HCT116 (cell line): ENCODE measurements around the gene RTL1. TPM values are rescaled to one million over a fixed set of nuclear protein-coding genes. Genes with fewer than 3 reads are reported as not detected.

Experiments
- ATAC-seq: fragments of 200-7000 bp; cut with Tn5 transposase; 2 replicates; pipeline ENCODE4 v1.9.1; 2020; ENCODE audit warnings: mild to moderate bottlenecking, moderate library complexity
- BruUV-seq: library from RNA; stranded (reverse); fragments of 400-500 nt; replicated peaks from 2 replicates; lab custom pipeline; 2021; lab: Mats Ljungman, UMichigan
- CTCF ChIA-PET: fragments of 300-600 bp; sonication (Branson Sonifier 250); formaldehyde crosslinking; loops from one replicate; lab custom pipeline; 2021; ENCODE audit warnings: antibody characterized with exemption; lab: Charles Lee
- POLR2A ChIA-PET: fragments of 300-600, 350-600 bp; sonication (Branson Sonifier 250); formaldehyde crosslinking; loops from one replicate; lab custom pipeline; 2021; ENCODE audit warnings: antibody characterized with exemption; lab: Charles Lee
- RAD21 ChIA-PET, 2 experiments: fragments of 300-600 bp; sonication (Branson Sonifier 250); formaldehyde crosslinking; loops; one replicate each; lab custom pipeline; 2023; ENCODE audit warnings: low total read pairs in 2 of 2; ENCODE audit not compliant: uncharacterized antibody in 2 of 2, unreplicated experiment in 2 of 2, low non-redundant PET in 1 of 2; lab: Charles Lee
- DNase-seq: peaks from one replicate; pipeline ENCODE4 v3.0.0-alpha.2; 2010; ENCODE audit warnings: low read depth, low spot score
- H2AFZ ChIP-seq: fragments of 200-600 bp; shearing (Covaris generic), sonication (generic); 2 replicates; pipeline ENCODE4 v1.6.1; 2017; ENCODE audit warnings: low read depth, mixed run types, mixed read lengths, antibody characterized with exemption, low read length; ENCODE audit not compliant: poor library complexity, severe bottlenecking
- H3K27ac ChIP-seq: 2 replicates; pipeline ENCODE4 v1.5.1; 2012; ENCODE audit warnings: low read depth, low read length
- H3K27me3 ChIP-seq: fragments of 200-600 bp; sonication (generic); 2 replicates; pipeline ENCODE4 v1.6.1; 2016; ENCODE audit warnings: mixed run types, low read length, mixed read lengths; ENCODE audit not compliant: insufficient read depth
- H3K36me3 ChIP-seq, 2 experiments: fragments of 200-500 bp in 1 of 2; fragments of 200-600 bp in 1 of 2; sonication (Bioruptor generic) in 1 of 2; sonication (generic) in 1 of 2; 2 replicates each; pipeline versions ENCODE4 v1.5.1 to v1.6.1; 2014 to 2016; ENCODE audit warnings: low read length in 2 of 2, inconsistent platforms in 1 of 2, mixed read lengths in 1 of 2, mixed run types in 1 of 2; ENCODE audit not compliant: insufficient read depth in 2 of 2, control insufficient read depth in 1 of 2
- H3K4me1 ChIP-seq, 2 experiments: fragments of 200-600 bp in 1 of 2; sonication (generic) in 1 of 2; 2 replicates each; pipeline versions ENCODE4 v1.5.1 to v1.6.1; 2012 to 2017; ENCODE audit warnings: low read length in 2 of 2, inconsistent platforms in 1 of 2, mild to moderate bottlenecking in 1 of 2, mixed read lengths in 1 of 2, mixed run types in 1 of 2, moderate library complexity in 1 of 2; ENCODE audit not compliant: insufficient read depth in 2 of 2, control insufficient read depth in 1 of 2
- H3K4me2 ChIP-seq: fragments of 200-600 bp; sonication (generic); 2 replicates; pipeline ENCODE4 v1.6.1; 2017; ENCODE audit warnings: mixed run types, low read length, mixed read lengths
- H3K4me3 ChIP-seq, 2 experiments: fragments of 200-600 bp in 1 of 2; sonication (generic) in 1 of 2; replicated peaks in 1 of 2; 2 replicates each; pipeline ENCODE4 v1.5.1; 2011 to 2016; ENCODE audit warnings: low read length in 2 of 2, control low read depth in 1 of 2, low read depth in 1 of 2, mild to moderate bottlenecking in 1 of 2, mixed read lengths in 1 of 2, mixed run types in 1 of 2
- H3K79me2 ChIP-seq: fragments of 200-600 bp; sonication (generic); 2 replicates; pipeline ENCODE4 v1.6.1; 2017; ENCODE audit warnings: mild to moderate bottlenecking, mixed run types, low read length, moderate library complexity, mixed read lengths; ENCODE audit not compliant: insufficient read depth
- H3K9ac ChIP-seq: fragments of 200-600 bp; sonication (generic); 2 replicates; pipeline ENCODE4 v1.6.1; 2016; ENCODE audit warnings: low read length, mixed read lengths
- H3K9me2 ChIP-seq: fragments of 200-600 bp; sonication (generic), shearing (Covaris generic); 2 replicates; pipeline ENCODE4 v1.6.1; 2017; ENCODE audit warnings: mixed run types, mild to moderate bottlenecking, moderate library complexity; ENCODE audit not compliant: insufficient read depth
- H3K9me3 ChIP-seq, 2 experiments: fragments of 200-500 bp in 1 of 2; fragments of 200-600 bp in 1 of 2; sonication (Bioruptor generic) in 1 of 2; sonication (generic) in 1 of 2; 2 replicates each; pipeline ENCODE4 v1.6.1; 2014 to 2017; ENCODE audit warnings: low read length in 2 of 2, mixed read lengths in 2 of 2, inconsistent platforms in 1 of 2, low read depth in 1 of 2, mild to moderate bottlenecking in 1 of 2, mixed run types in 1 of 2, moderate library complexity in 1 of 2; ENCODE audit not compliant: control insufficient read depth in 1 of 2, insufficient read depth in 1 of 2
- H4K20me1 ChIP-seq: fragments of 200-600 bp; sonication (generic), shearing (Covaris generic); 2 replicates; pipeline ENCODE4 v1.6.1; 2017; ENCODE audit warnings: mixed run types, mild to moderate bottlenecking, moderate library complexity; ENCODE audit not compliant: insufficient read depth
- ELF1 ChIP-seq: IDR thresholded peaks from 2 replicates; pipeline ENCODE4 v1.6.1; 2012; ENCODE audit warnings: low read depth, borderline replicate concordance
- POLR2AphosphoS5 ChIP-seq: IDR thresholded peaks from 2 replicates; pipeline ENCODE4 v1.6.1; 2011; ENCODE audit warnings: mild to moderate bottlenecking, low read depth, low read length, moderate library complexity
- REST ChIP-seq: IDR thresholded peaks from 2 replicates; pipeline ENCODE4 v1.6.1; 2012; ENCODE audit warnings: low read depth
- SP1 ChIP-seq: IDR thresholded peaks from 2 replicates; pipeline ENCODE4 v1.6.1; 2012; ENCODE audit warnings: low read depth
- intact Hi-C: fragments of 100-400 bp; cut with micrococcal nuclease; formaldehyde crosslinking; loops from 2 replicates; pipeline ENCODE4 v1.10.0; 2022
- total RNA-seq: library from RNA; stranded (reverse); gene quantifications from one replicate; pipeline ENCODE4 v1.2.1, GENCODE V29; 2021; ENCODE audit not compliant: unreplicated experiment

RTL1 gene
- total RNA-seq, 1 experiment from 2014 or later: not detected

GRCh38 chr14:100866666-100867630 is 36.6 kb downstream of the RTL1 start:
- DNase-seq (no peak), ATAC-seq (no peak)
- Histone ChIP-seq H3K9me2 (no peaks in the 10 kb centered on the region), H3K27me3 (no peaks in the 10 kb centered on the region; the same call in 1 of the 2 replicates), H3K36me3 (no peaks in the 10 kb centered on the region), H4K20me1 (no peaks in the 10 kb centered on the region), H3K4me3 (no peak overlapping the region), H3K4me1 (peaks cover 0 to 24% of the 10 kb centered on the region in 2 experiments; a peak in 2 of 4 replicates), H3K79me2 (no peaks in the 10 kb centered on the region), H3K9me3 (no peaks in the 10 kb centered on the region), H3K27ac (no peak overlapping the region), H3K4me2 (no peak overlapping the region), H2AFZ (no peak overlapping the region), H3K9ac (no peak overlapping the region)
- intact Hi-C loops: no loop called here
- no TSS peak for BruUV-seq
- no peak for TF ChIP-seq ELF1
- TF ChIP-seq REST: no peak
- TF ChIP-seq POLR2AphosphoS5: no peak
- TF ChIP-seq SP1: no peak
- RAD21 ChIA-PET: no interaction called here
- POLR2A ChIA-PET: no interaction called here
- CTCF ChIA-PET: no interaction called here
